HL-60 (cell line): ENCODE data around the gene ZNF132.

Experiments used
- DNase-seq, 2 experiments: peaks; one replicate each; pipeline ENCODE4 v3.0.0-alpha.2; 2010 to 2020; ENCODE audit warnings: low read depth in 1 of 2, low spot score in 1 of 2
- H3K27ac ChIP-seq: fragments of 250-450 bp; sonication (Bioruptor Pico); replicated peaks from 2 replicates; pipeline ENCODE4 v1.5.1; 2020; ENCODE audit warnings: mild to moderate bottlenecking, moderate library complexity
- H3K27me3 ChIP-seq: fragments of 250-450 bp; sonication (Bioruptor Pico); 2 replicates; pipeline ENCODE4 v1.5.1; 2021; ENCODE audit warnings: mild to moderate bottlenecking, moderate library complexity; ENCODE audit not compliant: insufficient read depth, poor library complexity, severe bottlenecking
- H3K4me3 ChIP-seq: replicated peaks from 2 replicates; pipeline ENCODE4 v1.5.1; 2011; ENCODE audit warnings: mild to moderate bottlenecking, control low read depth, low read length; ENCODE audit not compliant: insufficient read depth
- GABPA ChIP-seq: IDR thresholded peaks from 2 replicates; pipeline ENCODE4 v1.6.1; 2012; ENCODE audit warnings: low read depth
- POLR2AphosphoS5 ChIP-seq: IDR thresholded peaks from 2 replicates; pipeline ENCODE4 v1.6.1; 2012; ENCODE audit warnings: low read depth
- SPI1 ChIP-seq: IDR thresholded peaks from 2 replicates; pipeline ENCODE4 v1.6.1; 2012; ENCODE audit warnings: low read depth, mild to moderate bottlenecking, borderline replicate concordance
- TF ChIP-seq, protein P1 (sequence below): IDR thresholded peaks from one replicate; pipeline ENCODE4 v1.5.1; 2011; ENCODE audit warnings: low read length, control low read depth, inconsistent platforms; ENCODE audit not compliant: insufficient read depth
- TF ChIP-seq, protein P2 (sequence below): IDR thresholded peaks from 2 replicates; pipeline ENCODE4 v1.6.1; 2012; ENCODE audit warnings: low read depth; ENCODE audit not compliant: insufficient replicate concordance

Gene ZNF132

GRCh38 chr19:58468216-58468839 is 28.4 kb upstream of the ZNF132 start:
- peak overlapping the region; percentile 8; the same call in 1 of the 2 replicates for H3K4me3 ChIP-seq
- peak in 1 of 2 experiments; percentile 30 for DNase-seq
- TF ChIP-seq SPI1 (no peak), GABPA (no peak), POLR2AphosphoS5 (no peak)
- TF ChIP-seq, protein P1, sequence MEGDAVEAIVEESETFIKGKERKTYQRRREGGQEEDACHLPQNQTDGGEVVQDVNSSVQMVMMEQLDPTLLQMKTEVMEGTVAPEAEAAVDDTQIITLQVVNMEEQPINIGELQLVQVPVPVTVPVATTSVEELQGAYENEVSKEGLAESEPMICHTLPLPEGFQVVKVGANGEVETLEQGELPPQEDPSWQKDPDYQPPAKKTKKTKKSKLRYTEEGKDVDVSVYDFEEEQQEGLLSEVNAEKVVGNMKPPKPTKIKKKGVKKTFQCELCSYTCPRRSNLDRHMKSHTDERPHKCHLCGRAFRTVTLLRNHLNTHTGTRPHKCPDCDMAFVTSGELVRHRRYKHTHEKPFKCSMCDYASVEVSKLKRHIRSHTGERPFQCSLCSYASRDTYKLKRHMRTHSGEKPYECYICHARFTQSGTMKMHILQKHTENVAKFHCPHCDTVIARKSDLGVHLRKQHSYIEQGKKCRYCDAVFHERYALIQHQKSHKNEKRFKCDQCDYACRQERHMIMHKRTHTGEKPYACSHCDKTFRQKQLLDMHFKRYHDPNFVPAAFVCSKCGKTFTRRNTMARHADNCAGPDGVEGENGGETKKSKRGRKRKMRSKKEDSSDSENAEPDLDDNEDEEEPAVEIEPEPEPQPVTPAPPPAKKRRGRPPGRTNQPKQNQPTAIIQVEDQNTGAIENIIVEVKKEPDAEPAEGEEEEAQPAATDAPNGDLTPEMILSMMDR = no peak
- TF ChIP-seq, protein P2, sequence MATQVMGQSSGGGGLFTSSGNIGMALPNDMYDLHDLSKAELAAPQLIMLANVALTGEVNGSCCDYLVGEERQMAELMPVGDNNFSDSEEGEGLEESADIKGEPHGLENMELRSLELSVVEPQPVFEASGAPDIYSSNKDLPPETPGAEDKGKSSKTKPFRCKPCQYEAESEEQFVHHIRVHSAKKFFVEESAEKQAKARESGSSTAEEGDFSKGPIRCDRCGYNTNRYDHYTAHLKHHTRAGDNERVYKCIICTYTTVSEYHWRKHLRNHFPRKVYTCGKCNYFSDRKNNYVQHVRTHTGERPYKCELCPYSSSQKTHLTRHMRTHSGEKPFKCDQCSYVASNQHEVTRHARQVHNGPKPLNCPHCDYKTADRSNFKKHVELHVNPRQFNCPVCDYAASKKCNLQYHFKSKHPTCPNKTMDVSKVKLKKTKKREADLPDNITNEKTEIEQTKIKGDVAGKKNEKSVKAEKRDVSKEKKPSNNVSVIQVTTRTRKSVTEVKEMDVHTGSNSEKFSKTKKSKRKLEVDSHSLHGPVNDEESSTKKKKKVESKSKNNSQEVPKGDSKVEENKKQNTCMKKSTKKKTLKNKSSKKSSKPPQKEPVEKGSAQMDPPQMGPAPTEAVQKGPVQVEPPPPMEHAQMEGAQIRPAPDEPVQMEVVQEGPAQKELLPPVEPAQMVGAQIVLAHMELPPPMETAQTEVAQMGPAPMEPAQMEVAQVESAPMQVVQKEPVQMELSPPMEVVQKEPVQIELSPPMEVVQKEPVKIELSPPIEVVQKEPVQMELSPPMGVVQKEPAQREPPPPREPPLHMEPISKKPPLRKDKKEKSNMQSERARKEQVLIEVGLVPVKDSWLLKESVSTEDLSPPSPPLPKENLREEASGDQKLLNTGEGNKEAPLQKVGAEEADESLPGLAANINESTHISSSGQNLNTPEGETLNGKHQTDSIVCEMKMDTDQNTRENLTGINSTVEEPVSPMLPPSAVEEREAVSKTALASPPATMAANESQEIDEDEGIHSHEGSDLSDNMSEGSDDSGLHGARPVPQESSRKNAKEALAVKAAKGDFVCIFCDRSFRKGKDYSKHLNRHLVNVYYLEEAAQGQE = no peak

DNA sequence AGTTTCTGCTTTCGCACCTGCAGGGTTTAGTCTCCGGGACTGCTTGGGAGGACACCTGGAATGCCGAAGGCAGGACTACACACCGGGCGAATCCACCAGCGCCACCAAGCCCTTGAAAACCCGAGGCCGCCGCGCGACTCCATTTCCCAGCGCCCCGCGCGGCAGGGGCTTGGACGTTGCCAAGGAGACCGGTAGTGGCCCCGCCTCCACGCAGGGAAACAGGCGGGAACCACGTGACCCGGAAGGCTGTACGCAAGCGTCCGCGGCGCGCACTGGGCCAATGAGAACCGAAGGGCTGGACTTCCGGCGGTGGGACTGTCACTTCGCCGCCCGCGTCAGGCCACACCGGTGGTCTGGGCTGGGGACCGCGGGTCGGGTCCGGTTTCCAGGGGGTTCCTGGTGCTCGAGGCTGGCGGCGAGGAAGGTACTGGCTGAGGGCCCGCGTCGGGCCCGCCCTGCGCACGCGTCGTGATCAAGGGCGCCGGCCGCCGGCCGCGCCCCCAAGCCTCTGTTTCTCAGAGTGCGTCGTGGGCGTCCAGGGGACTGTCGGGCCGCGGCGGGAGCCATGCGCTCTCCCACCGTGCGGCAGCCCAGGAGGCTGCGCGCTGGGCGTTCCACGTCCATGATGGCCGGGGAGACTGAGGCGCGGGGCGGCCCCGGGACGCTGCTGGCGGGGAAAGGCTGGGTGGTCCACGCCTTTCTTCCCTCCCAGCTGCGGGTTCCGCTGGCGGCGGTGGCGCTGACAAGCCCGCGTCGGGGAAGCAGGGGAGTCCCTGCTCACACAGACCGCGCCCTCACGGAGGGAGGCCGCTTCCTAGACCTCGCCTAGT is 27.0 kb upstream of the ZNF132 start, which contains the start of gene ZNF324:
ZNF324 (plus strand) TSS at position 321 of the 830 bp plus-strand sequence. CDS start 2,106 bp downstream, outside the sequence.
- DNase-seq = peak; percentile 94 to 97
- peak within 1 kb of the TSS; percentile 99 for H3K4me3 ChIP-seq
- peak; percentile 15; the same call in 1 of the 2 replicates for TF ChIP-seq POLR2AphosphoS5
- TF ChIP-seq GABPA = peak; percentile 67
- TF ChIP-seq, protein P1 = no peak
- no peak for TF ChIP-seq SPI1
- TF ChIP-seq, protein P2 = no peak
- no peaks in the 10 kb centered on the region for H3K27me3 ChIP-seq
- peak within 1 kb of the TSS; percentile 57 for H3K27ac ChIP-seq

More at GRCh38 chr19:58468216-58468839, 28.4 kb upstream of the ZNF132 start:
- Histone ChIP-seq H3K27me3 (no peaks in the 10 kb centered on the region), H3K27ac (no peak overlapping the region)

DNA sequence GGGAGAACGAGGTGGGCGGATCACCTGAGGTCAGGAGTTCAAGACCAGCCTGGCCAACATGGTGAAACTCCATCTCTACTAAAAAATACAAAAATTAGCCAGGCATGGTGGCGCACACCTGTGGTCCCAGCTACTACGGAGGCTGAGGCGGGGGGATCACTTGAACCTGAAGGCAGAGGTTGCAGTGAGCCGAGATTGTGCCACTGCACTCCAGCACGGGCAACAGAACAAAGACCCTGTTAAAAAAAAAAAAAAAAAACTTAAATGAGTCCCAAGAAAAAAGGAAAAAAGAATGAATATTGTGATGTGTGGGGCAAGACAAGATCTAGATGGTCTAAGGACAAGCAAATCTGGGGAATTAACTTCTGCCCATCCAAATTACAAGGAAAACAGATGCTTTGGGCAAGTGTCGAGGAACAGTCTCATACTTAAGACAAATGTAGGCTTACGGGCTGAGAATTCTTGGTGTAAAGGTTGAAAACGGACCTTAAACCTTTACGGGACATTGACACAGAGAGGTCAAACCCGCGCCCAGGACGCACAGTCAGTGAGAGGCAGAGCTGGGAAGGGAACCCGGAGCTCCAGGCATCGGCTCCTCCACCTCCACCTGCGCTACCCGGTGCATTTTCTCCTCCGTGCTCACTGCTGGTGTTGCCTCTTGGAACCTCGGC is 26.3 kb upstream of the ZNF132 start:
- TF ChIP-seq, protein P2 = no peak
- TF ChIP-seq SPI1 (no peak), GABPA (no peak), POLR2AphosphoS5 (no peak)
- TF ChIP-seq, protein P1 = no peak
- peak overlapping the region; percentile 99 for H3K4me3 ChIP-seq
- no peak for DNase-seq
- H3K27ac ChIP-seq = no peak overlapping the region
- no peaks in the 10 kb centered on the region for H3K27me3 ChIP-seq
